Keratinocyte (primary cell): ENCODE measurements around the gene MIEF2. TPM values are rescaled to one million over a fixed set of nuclear protein-coding genes. Genes with fewer than 3 reads are reported as not detected.

Experiments
- DNase-seq: peaks from one replicate; pipeline ENCODE4 v3.0.0-alpha.2; 2011; ENCODE audit warnings: low read depth, missing footprints, low spot score
- FAIRE-seq: peaks from 2 replicates; lab custom pipeline; 2011; peaks lifted over from hg19 to GRCh38; lab: Jason Lieb, UNC
- H2AFZ ChIP-seq: 2 replicates; pipeline ENCODE4 v1.6.0; 2012; ENCODE audit warnings: low read length, control low read depth, inconsistent platforms; ENCODE audit not compliant: control insufficient read depth
- H3K27ac ChIP-seq: 2 replicates; pipeline ENCODE4 v1.5.1; 2011; ENCODE audit warnings: low read length; ENCODE audit not compliant: control insufficient read depth, insufficient read depth
- H3K27me3 ChIP-seq: 3 replicates; pipeline ENCODE4 v1.6.0; 2011; ENCODE audit warnings: low read length; ENCODE audit not compliant: control insufficient read depth, insufficient read depth; ENCODE audit errors: extremely low read depth
- H3K36me3 ChIP-seq, 2 experiments: 2 replicates in 1 of 2; 3 replicates in 1 of 2; pipeline ENCODE4 v1.5.1; 2011; ENCODE audit warnings: low read length in 2 of 2, mild to moderate bottlenecking in 1 of 2; ENCODE audit not compliant: control insufficient read depth in 2 of 2, insufficient read depth in 2 of 2; ENCODE audit errors: extremely low read depth in 1 of 2
- H3K4me1 ChIP-seq: 3 replicates; pipeline ENCODE4 v1.5.1; 2011; ENCODE audit warnings: low read length; ENCODE audit not compliant: control insufficient read depth, insufficient read depth; ENCODE audit errors: extremely low read depth
- H3K4me2 ChIP-seq: 3 replicates; pipeline ENCODE4 v1.6.0; 2011; ENCODE audit warnings: low read depth, low read length; ENCODE audit not compliant: control insufficient read depth, insufficient read depth; ENCODE audit errors: extremely low read depth
- H3K4me3 ChIP-seq, 3 experiments: fragments of 200-600 bp in 1 of 3; sonication (generic) in 1 of 3; 2 replicates in 2 of 3; 3 replicates in 1 of 3; pipeline ENCODE4 v1.5.1; 2011 to 2016; ENCODE audit warnings: low read length in 3 of 3, mild to moderate bottlenecking in 3 of 3, control low read depth in 2 of 3, inconsistent platforms in 1 of 3, low read depth in 1 of 3, mixed read lengths in 1 of 3, mixed run types in 1 of 3, moderate library complexity in 1 of 3; ENCODE audit not compliant: control insufficient read depth in 2 of 3, insufficient read depth in 2 of 3; ENCODE audit errors: extremely low read depth in 1 of 3
- H3K79me2 ChIP-seq: 2 replicates; pipeline ENCODE4 v1.6.0; 2012; ENCODE audit warnings: low read length; ENCODE audit not compliant: control insufficient read depth, insufficient read depth
- H3K9ac ChIP-seq: 3 replicates; pipeline ENCODE4 v1.6.0; 2011; ENCODE audit warnings: low read length; ENCODE audit not compliant: control insufficient read depth, insufficient read depth; ENCODE audit errors: extremely low read depth
- H3K9me1 ChIP-seq: 3 replicates; pipeline ENCODE4 v1.6.0; 2011; ENCODE audit warnings: low read length; ENCODE audit not compliant: control insufficient read depth, insufficient read depth; ENCODE audit errors: extremely low read depth
- H3K9me3 ChIP-seq: 2 replicates; pipeline ENCODE4 v1.5.1; 2012; ENCODE audit warnings: low read depth, low read length; ENCODE audit not compliant: control insufficient read depth
- H4K20me1 ChIP-seq: 3 replicates; pipeline ENCODE4 v1.6.0; 2011; ENCODE audit warnings: low read length; ENCODE audit not compliant: control insufficient read depth, insufficient read depth; ENCODE audit errors: extremely low read depth
- EZH2 ChIP-seq: IDR thresholded peaks from one replicate; pipeline ENCODE4 v1.6.1; 2012; ENCODE audit warnings: inconsistent platforms, mild to moderate bottlenecking, low read length, moderate library complexity
- dilution Hi-C: fragments of 300-500 bp; cut with MboI; formaldehyde crosslinking; loops from one replicate; pipeline ENCODE4 v1.7.0; 2020; ENCODE audit warnings: low sequenced_read_pairs; ENCODE audit not compliant: extremely low pct_ligation_motif_present
- polyA plus RNA-seq, 5 experiments: library from polyadenylated mRNA; depleted of rRNA in 3 of 5; stranded (reverse) in 3 of 5; stranded (forward) in 1 of 5; unstranded in 1 of 5; fragments of >200 nt; gene quantifications; 1 replicate in 1 of 5; 2 replicates in 3 of 5; 3 replicates in 1 of 5; pipeline versions ENCODE4 v1.2.1 to v1.2.3, GENCODE V29; 2011 to 2012; ENCODE audit warnings: missing spikeins in 2 of 5, low read depth in 1 of 5, low replicate concordance in 1 of 5
- TF ChIP-seq, protein P1 (sequence below), 3 experiments: IDR thresholded peaks in 1 of 3; conservative IDR thresholded peaks in 1 of 3; optimal IDR thresholded peaks in 1 of 3; 2 replicates in 2 of 3; 3 replicates in 1 of 3; pipeline versions ENCODE3 to v1.5.1; 2011; ENCODE audit warnings: low read length in 3 of 3, mild to moderate bottlenecking in 3 of 3, moderate library complexity in 2 of 3, control low read depth in 1 of 3, inconsistent platforms in 1 of 3; ENCODE audit not compliant: insufficient read depth in 2 of 3; ENCODE audit errors: extremely low read depth in 1 of 3

Gene MIEF2
- polyA plus RNA-seq, 1 donor (not counting 4 experiments of a cell fraction or from before 2014, with no cell fraction given), result 7.9 TPM

DNA sequence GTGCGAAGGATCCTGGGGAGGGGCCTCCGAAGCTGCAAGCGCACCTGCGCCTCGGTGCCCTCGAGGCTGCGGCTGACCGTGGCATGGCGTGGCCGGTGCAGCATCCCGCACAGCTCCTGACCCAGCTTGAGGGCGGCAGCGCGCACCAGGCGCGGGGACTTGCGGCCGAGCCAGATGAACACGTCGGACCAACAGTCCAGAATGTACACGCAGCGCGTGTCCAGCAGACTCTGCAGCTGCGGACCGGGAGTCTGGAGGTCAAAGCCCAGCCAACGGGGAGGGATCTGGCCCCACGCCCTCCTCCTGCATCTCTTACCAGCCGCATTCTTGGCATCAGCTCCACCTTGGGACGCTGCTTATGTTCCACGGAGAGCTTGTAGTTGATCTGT is 12.9 kb upstream of the MIEF2 start:
- FAIRE-seq (no peak), DNase-seq (no peak)
- Histone ChIP-seq H3K9me3 (no peaks in the 10 kb centered on the region), H3K4me2 (peak overlapping the region; percentile 85), H4K20me1 (peaks cover 25% of the 10 kb centered on the region), H3K4me1 (peaks cover 27% of the 10 kb centered on the region), H3K27me3 (no peaks in the 10 kb centered on the region), H3K36me3 (peaks cover 62 to 67% of the 10 kb centered on the region in 2 experiments), H3K4me3 (no peak overlapping the region), H2AFZ (no peak overlapping the region), H3K9me1 (no peaks in the 10 kb centered on the region), H3K27ac (no peak overlapping the region), H3K9ac (no peak overlapping the region), H3K79me2 (peaks cover 2% of the 10 kb centered on the region)
- dilution Hi-C loops, result no loop called here
- no peak for TF ChIP-seq EZH2
- TF ChIP-seq, protein P1, sequence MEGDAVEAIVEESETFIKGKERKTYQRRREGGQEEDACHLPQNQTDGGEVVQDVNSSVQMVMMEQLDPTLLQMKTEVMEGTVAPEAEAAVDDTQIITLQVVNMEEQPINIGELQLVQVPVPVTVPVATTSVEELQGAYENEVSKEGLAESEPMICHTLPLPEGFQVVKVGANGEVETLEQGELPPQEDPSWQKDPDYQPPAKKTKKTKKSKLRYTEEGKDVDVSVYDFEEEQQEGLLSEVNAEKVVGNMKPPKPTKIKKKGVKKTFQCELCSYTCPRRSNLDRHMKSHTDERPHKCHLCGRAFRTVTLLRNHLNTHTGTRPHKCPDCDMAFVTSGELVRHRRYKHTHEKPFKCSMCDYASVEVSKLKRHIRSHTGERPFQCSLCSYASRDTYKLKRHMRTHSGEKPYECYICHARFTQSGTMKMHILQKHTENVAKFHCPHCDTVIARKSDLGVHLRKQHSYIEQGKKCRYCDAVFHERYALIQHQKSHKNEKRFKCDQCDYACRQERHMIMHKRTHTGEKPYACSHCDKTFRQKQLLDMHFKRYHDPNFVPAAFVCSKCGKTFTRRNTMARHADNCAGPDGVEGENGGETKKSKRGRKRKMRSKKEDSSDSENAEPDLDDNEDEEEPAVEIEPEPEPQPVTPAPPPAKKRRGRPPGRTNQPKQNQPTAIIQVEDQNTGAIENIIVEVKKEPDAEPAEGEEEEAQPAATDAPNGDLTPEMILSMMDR (optimal IDR thresholded peaks at IDR 0.05 in 1 of 3, IDR thresholded peaks at IDR 0.05 in 1 of 3, conservative IDR thresholded peaks at IDR 0.05 in 1 of 3; ENCODE audit: extremely low read depth in 1 of 3, insufficient read depth in 2 of 3, low read length in 3 of 3), result no peak

DNA sequence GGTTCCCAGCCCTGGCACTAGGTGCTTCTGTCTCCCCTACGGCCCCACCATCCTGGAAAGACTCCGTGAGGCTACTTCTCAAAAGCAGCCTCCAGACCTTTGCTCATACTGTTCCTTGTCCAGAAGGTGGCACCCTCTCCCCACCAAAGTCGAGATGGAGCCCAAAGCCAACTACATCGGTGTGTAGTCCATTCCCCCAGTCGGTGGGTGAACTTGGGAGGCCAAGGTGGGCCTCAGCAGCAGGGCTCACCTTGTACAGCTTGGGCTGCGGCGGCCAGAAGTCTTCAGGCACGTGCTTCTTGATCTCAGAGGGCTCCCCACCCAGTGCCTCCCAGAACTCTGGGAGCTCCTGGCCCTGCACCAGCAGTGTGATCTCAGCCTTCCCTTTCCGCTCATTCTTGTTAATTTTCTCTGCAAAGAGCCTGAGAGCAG is 12.1 kb upstream of the MIEF2 start:
- no peaks in the 10 kb centered on the region for H3K27me3 ChIP-seq
- no peaks in the 10 kb centered on the region for H3K9me3 ChIP-seq
- H3K36me3 ChIP-seq, result peaks cover 65 to 67% of the 10 kb centered on the region in 2 experiments
- DNase-seq (no peak), FAIRE-seq (peak; percentile 69)
- H2AFZ ChIP-seq, result no peak overlapping the region
- peaks cover 27% of the 10 kb centered on the region for H3K4me1 ChIP-seq
- H3K9me1 ChIP-seq, result no peaks in the 10 kb centered on the region
- H3K27ac ChIP-seq, result no peak overlapping the region
- peaks cover 25% of the 10 kb centered on the region for H4K20me1 ChIP-seq
- H3K4me2 ChIP-seq, result no peak overlapping the region
- dilution Hi-C loops, result no loop called here
- H3K9ac ChIP-seq, result no peak overlapping the region
- TF ChIP-seq, protein P1 (optimal IDR thresholded peaks at IDR 0.05 in 1 of 3, IDR thresholded peaks at IDR 0.05 in 1 of 3, conservative IDR thresholded peaks at IDR 0.05 in 1 of 3; ENCODE audit: extremely low read depth in 1 of 3, insufficient read depth in 2 of 3, low read length in 3 of 3), result peak; percentile 73 to 85 (median 78)
- TF ChIP-seq EZH2, result no peak
- peaks cover 5% of the 10 kb centered on the region for H3K79me2 ChIP-seq
- H3K4me3 ChIP-seq, result no peak overlapping the region
